Measurements from ENCODE around the gene PREX1.

Gene PREX1

DNA sequence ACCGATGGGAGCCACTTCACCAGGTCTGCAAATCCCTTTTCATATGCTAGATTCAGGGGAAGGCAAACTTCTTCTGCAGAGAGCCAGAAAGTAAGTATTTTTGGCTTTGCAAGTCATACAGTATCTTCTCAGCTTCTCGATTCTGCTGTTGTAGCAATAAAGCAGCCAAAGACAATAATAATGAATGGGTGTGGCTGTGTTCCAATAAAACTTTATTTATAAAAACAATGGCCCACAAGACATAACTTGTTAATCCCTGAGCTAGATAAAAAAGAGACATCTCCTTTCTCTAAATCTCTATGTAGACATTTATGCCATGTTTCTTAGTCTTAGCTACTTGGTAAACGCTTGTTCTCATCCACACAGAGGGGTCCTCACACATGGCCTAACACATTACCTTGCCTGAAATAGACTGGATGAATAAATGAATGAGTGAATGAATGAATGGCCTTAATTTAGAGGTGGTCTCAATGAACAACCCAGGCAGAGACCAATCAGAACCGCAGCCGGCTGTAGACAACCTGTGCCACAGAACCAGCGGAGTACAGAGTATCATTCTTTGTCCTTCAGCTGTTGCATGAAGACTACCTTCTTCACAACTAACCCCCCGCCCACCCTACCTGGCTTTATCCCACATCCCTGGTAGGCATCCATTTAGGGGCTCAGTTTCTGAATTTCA, 13.5 kb upstream of the PREX1 start:
- H3K27ac ChIP-seq (replicated peaks) = no peak overlapping the region
- TF ChIP-seq, protein P1, sequence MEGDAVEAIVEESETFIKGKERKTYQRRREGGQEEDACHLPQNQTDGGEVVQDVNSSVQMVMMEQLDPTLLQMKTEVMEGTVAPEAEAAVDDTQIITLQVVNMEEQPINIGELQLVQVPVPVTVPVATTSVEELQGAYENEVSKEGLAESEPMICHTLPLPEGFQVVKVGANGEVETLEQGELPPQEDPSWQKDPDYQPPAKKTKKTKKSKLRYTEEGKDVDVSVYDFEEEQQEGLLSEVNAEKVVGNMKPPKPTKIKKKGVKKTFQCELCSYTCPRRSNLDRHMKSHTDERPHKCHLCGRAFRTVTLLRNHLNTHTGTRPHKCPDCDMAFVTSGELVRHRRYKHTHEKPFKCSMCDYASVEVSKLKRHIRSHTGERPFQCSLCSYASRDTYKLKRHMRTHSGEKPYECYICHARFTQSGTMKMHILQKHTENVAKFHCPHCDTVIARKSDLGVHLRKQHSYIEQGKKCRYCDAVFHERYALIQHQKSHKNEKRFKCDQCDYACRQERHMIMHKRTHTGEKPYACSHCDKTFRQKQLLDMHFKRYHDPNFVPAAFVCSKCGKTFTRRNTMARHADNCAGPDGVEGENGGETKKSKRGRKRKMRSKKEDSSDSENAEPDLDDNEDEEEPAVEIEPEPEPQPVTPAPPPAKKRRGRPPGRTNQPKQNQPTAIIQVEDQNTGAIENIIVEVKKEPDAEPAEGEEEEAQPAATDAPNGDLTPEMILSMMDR (IDR thresholded peaks at IDR 0.05; ENCODE audit: insufficient read depth, low read length) = no peak
- TF ChIP-seq SPI1 (IDR thresholded peaks at IDR 0.05; ENCODE audit: borderline replicate concordance, low read depth) (no peak), POLR2AphosphoS5 (IDR thresholded peaks at IDR 0.05; ENCODE audit: low read depth) (no peak), GABPA (IDR thresholded peaks at IDR 0.05; ENCODE audit: low read depth) (no peak)
- TF ChIP-seq, protein P2, sequence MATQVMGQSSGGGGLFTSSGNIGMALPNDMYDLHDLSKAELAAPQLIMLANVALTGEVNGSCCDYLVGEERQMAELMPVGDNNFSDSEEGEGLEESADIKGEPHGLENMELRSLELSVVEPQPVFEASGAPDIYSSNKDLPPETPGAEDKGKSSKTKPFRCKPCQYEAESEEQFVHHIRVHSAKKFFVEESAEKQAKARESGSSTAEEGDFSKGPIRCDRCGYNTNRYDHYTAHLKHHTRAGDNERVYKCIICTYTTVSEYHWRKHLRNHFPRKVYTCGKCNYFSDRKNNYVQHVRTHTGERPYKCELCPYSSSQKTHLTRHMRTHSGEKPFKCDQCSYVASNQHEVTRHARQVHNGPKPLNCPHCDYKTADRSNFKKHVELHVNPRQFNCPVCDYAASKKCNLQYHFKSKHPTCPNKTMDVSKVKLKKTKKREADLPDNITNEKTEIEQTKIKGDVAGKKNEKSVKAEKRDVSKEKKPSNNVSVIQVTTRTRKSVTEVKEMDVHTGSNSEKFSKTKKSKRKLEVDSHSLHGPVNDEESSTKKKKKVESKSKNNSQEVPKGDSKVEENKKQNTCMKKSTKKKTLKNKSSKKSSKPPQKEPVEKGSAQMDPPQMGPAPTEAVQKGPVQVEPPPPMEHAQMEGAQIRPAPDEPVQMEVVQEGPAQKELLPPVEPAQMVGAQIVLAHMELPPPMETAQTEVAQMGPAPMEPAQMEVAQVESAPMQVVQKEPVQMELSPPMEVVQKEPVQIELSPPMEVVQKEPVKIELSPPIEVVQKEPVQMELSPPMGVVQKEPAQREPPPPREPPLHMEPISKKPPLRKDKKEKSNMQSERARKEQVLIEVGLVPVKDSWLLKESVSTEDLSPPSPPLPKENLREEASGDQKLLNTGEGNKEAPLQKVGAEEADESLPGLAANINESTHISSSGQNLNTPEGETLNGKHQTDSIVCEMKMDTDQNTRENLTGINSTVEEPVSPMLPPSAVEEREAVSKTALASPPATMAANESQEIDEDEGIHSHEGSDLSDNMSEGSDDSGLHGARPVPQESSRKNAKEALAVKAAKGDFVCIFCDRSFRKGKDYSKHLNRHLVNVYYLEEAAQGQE (IDR thresholded peaks at IDR 0.05; ENCODE audit: insufficient replicate concordance, low read depth) = no peak
- H3K27me3 ChIP-seq (ENCODE audit: insufficient read depth, poor library complexity, severe bottlenecking) = no peaks in the 10 kb centered on the region
- no peak for DNase-seq (ENCODE audit: low read depth in 1 of 2, low spot score in 1 of 2)
- H3K4me3 ChIP-seq (replicated peaks; ENCODE audit: insufficient read depth, low read length) = no peak overlapping the region

GRCh38 chr20:48839154-48839917, 11.5 kb upstream of the PREX1 start:
- H3K27me3 ChIP-seq (ENCODE audit: insufficient read depth, poor library complexity, severe bottlenecking) = no peaks in the 10 kb centered on the region
- H3K4me3 ChIP-seq (replicated peaks; ENCODE audit: insufficient read depth, low read length) = no peak overlapping the region
- DNase-seq (ENCODE audit: low read depth in 1 of 2, low spot score in 1 of 2) = no peak
- no peak for TF ChIP-seq POLR2AphosphoS5 (IDR thresholded peaks at IDR 0.05; ENCODE audit: low read depth)
- no peak overlapping the region for H3K27ac ChIP-seq (replicated peaks)

GRCh38 chr20:48837014-48837413, 9.2 kb upstream of the PREX1 start:
- no peak for DNase-seq (ENCODE audit: low read depth in 1 of 2, low spot score in 1 of 2)
- no peak for TF ChIP-seq SPI1 (IDR thresholded peaks at IDR 0.05; ENCODE audit: borderline replicate concordance, low read depth)
- TF ChIP-seq, protein P1 (IDR thresholded peaks at IDR 0.05; ENCODE audit: insufficient read depth, low read length) = no peak
- no peak for TF ChIP-seq POLR2AphosphoS5 (IDR thresholded peaks at IDR 0.05; ENCODE audit: low read depth)
- TF ChIP-seq, protein P2 (IDR thresholded peaks at IDR 0.05; ENCODE audit: insufficient replicate concordance, low read depth) = no peak
- no peak for TF ChIP-seq GABPA (IDR thresholded peaks at IDR 0.05; ENCODE audit: low read depth)
- Histone ChIP-seq H3K27ac (replicated peaks) (no peak overlapping the region), H3K27me3 (ENCODE audit: insufficient read depth, poor library complexity, severe bottlenecking) (no peaks in the 10 kb centered on the region), H3K4me3 (replicated peaks; ENCODE audit: insufficient read depth, low read length) (no peak overlapping the region)

DNA sequence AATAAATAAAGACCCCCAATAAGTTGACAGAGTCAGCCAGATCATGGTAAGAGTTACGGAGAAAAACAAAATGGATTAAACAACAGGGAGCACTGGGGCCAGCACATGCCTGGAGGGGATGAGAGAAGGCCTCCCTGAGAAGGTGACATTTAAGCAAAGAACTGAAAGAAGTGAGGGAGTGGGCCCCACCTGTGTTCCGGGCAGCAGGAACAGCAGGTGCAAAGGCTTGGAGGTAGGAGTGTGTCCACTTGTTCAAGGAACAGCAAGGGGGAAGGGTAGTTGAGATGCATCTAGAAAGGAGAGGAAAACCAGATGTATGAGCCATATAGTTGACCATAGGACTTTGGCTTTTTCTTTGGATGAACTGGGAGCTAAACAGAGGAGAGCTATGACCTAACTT, 7.6 kb upstream of the PREX1 start:
- no peak for DNase-seq (ENCODE audit: low read depth in 1 of 2, low spot score in 1 of 2)
- Histone ChIP-seq H3K4me3 (replicated peaks; ENCODE audit: insufficient read depth, low read length) (no peak overlapping the region), H3K27me3 (ENCODE audit: insufficient read depth, poor library complexity, severe bottlenecking) (no peaks in the 10 kb centered on the region), H3K27ac (replicated peaks) (no peak overlapping the region)
- TF ChIP-seq, protein P2 (IDR thresholded peaks at IDR 0.05; ENCODE audit: insufficient replicate concordance, low read depth) = no peak
- no peak for TF ChIP-seq GABPA (IDR thresholded peaks at IDR 0.05; ENCODE audit: low read depth)
- TF ChIP-seq, protein P1 (IDR thresholded peaks at IDR 0.05; ENCODE audit: insufficient read depth, low read length) = no peak
- TF ChIP-seq POLR2AphosphoS5 (IDR thresholded peaks at IDR 0.05; ENCODE audit: low read depth) = no peak
- TF ChIP-seq SPI1 (IDR thresholded peaks at IDR 0.05; ENCODE audit: borderline replicate concordance, low read depth) = no peak

All from HL-60 (cell line).